Caki2 (cell line): ENCODE measurements around the gene ZNHIT6. TPM values are rescaled to one million over a fixed set of nuclear protein-coding genes. Genes with fewer than 3 reads are reported as not detected.

Experiments used
- DNase-seq: peaks from one replicate; pipeline ENCODE4 v3.0.0-alpha.2; 2015; ENCODE audit warnings: low read depth
- in situ Hi-C: cut with HindIII; loops from 2 replicates; pipeline ENCODE4 v1.10.0; 2016; ENCODE audit warnings: low sequenced_read_pairs, low pct_unique_long_range_greater_than_20kb, mixed read lengths
- total RNA-seq: library from RNA; depleted of rRNA; stranded (reverse); fragments of >200 nt; shearing (Covaris generic); gene quantifications from 2 replicates; pipeline ENCODE4 v1.2.3, GENCODE V29; 2014; ENCODE audit warnings: low replicate concordance

The ZNHIT6 gene
- total RNA-seq, 1 experiment from 2014 or later = 10.3 TPM

DNA sequence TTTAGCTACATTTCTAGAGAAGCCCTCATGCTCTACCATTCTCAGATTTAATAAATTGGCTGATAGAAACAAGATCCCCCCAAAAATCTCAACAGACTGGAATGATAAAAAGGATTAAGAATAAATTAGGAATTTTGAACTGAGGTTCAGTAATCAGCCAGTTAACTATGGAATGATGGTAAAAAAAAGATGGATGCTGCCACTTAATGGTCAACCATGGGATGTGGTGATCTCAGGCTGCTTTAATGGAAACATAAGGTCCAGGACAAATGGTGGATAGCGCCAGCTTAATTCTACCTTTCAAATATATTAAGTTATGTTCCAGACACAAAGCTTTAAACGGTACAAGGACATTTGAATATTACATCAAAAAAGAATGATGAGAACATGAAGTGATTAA lies 77.7 kb downstream of the ZNHIT6 start:
- in situ Hi-C loops = no loop called here
- no peak for DNase-seq

DNA sequence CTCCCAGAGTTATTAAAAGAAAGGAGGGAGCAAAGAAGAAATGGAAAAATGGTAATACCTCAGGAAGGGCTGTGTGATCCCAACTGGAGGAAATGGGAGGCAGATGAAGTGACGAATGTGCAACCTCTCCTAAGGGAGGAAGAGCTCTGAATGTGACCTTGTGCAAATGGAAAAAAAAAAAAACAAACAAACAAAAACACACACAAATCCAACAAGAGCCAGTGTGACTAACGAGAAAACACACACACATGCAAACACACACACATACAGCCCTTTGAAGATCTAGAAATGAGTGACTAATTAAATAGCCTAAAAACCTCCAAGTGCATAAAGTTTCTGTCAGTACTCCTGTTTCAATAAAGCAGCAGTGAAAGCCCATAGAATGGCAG lies 78.7 kb downstream of the ZNHIT6 start:
- DNase-seq = no peak
- in situ Hi-C loops = no loop called here

- in situ Hi-C loops = no loop called here
- DNase-seq = peak; percentile 68
These were observed 79.3 kb downstream of the ZNHIT6 start for GRCh38 chr1:85628791-85629531.

GRCh38 chr1:85626818-85627217 lies 81.4 kb downstream of the ZNHIT6 start:
- DNase-seq = no peak
- in situ Hi-C loops = no loop called here

DNA sequence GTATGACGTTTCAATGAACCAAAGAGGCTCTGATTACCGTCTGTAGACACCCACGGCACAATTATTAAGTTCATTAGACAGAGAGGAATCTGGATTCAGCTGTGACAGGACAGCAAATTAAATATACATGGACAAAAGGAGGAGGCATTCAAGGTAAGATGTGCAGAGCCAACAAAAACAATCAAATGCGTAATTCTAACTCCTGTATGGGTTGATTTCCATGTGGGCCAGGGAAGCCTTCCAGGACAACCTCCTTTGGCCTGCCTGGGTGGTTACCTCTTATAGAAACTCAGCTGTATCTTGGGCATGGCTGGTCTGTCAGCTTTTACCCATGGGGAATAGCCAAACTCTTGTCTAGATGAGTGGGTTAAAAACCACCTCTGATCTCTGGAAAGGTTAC lies 83.9 kb downstream of the ZNHIT6 start:
- no peak for DNase-seq
- in situ Hi-C loops = no loop called here

DNA sequence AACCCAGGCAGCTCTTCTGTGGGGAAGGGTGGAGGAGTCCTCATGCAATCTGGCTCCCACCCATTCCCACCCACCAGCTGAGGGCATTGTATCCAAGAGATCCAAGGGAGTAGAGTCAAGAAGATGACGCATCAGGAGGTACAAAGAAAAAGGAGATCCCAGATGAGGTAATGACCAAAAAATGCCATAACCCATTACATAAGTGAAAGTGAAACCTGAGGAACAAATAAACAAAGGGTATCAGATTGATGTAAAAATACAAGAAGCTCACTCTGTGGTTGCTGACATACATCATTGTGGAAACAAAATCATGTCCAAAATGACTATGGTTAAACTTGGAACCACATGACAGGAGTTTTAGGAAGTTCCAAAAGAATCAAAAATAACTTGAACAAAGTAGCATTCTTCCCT lies 85.2 kb downstream of the ZNHIT6 start:
- in situ Hi-C loops = no loop called here
- DNase-seq = peak; percentile 32

- no peak for DNase-seq
- in situ Hi-C loops = no loop called here
These were observed 86.8 kb downstream of the ZNHIT6 start for GRCh38 chr1:85621430-85621829.

GRCh38 chr1:85617633-85618100 lies 90.6 kb downstream of the ZNHIT6 start:
- peak; percentile 13 for DNase-seq

DNA sequence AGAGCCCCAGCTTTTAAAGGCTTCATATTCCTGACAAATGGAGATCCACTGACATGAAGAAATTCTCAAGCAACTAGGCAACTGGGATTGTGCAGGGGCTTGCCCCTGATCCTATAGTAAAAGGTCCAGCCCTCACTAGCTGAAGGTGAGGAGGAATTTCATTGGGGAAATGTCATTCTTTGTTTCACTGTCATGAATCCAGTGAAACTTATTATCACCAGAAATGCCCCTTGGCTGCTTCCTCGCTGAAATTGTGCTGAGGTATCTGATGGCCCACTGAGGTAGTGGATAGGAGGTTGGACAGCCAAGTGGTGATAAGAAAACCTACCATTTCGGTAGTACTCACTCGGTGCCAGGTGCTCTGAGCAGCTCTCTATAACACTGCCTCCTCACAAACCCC lies 91.5 kb downstream of the ZNHIT6 start:
- in situ Hi-C loops = no loop called here
- DNase-seq = no peak

More at GRCh38 chr1:85617633-85618100, 90.6 kb downstream of the ZNHIT6 start:
- in situ Hi-C loops = no loop called here

- no peak for DNase-seq
- in situ Hi-C loops = no loop called here
These were observed 91.9 kb downstream of the ZNHIT6 start for GRCh38 chr1:85616364-85616705.

DNA sequence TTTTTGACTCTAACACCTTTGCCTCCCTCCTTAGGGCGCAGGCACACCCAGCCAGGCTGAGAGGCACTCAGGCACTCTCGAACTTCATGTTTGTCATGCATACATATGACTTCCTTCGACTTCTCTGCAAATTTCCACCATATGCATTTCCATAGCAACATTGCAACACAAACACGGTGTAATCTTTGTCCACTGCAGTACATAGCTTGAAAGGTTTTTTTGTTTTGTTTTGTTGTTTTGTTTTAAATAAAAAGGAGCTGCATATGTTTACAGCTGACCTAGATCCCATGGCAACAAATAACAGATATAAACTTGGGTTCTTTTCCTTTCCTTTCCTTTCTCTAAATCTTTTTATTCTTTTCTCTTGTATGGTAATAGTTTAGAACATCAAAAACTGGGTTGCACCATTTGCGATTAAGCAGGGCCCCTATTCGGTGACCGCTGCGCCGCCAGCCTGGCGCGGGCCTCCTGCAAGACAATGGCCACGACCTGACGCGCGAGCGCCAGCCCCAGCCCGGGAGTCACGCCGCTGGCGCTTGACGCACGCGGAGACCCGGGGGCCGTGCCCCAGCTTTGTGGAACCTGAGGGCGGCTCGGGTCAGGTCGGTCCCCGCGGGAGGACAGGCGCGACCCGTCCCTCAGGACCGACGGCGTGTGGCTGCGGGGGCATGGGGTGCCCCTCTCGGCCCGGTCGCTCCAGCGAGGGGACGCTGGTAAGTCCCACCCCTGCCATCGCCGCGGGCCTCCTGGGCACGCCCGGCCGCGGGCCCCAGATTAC lies 92.5 kb downstream of the ZNHIT6 start:
- in situ Hi-C loops = no loop called here
- no peak for DNase-seq

GRCh38 chr1:85612704-85613361 lies 95.4 kb downstream of the ZNHIT6 start:
- in situ Hi-C loops = no loop called here
- DNase-seq = peak; percentile 83

DNA sequence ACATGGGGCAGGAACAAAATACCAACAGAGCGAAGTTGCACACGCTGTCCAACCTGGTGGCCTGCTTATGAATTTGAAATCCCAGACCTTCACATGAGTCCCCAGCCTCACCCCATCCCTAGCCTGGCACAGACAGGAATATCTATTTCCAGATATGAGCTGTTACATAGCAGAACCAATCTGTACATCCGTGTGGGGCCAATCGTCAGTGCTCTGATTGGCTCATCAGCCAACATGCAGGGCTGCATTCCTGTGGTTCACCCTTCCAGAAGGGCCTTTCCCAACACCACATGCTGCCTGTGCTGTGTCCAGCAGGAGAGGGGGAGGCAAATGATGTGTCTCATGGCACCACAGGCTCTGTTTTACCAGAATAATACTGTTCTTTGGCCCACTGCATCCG lies 96.4 kb downstream of the ZNHIT6 start:
- in situ Hi-C loops = no loop called here

GRCh38 chr1:85611425-85611824 lies 96.8 kb downstream of the ZNHIT6 start:
- in situ Hi-C loops = no loop called here
- DNase-seq = no peak

More for the DNA sequence above, 96.4 kb downstream of the ZNHIT6 start:
- peak; percentile 80 for DNase-seq

DNA sequence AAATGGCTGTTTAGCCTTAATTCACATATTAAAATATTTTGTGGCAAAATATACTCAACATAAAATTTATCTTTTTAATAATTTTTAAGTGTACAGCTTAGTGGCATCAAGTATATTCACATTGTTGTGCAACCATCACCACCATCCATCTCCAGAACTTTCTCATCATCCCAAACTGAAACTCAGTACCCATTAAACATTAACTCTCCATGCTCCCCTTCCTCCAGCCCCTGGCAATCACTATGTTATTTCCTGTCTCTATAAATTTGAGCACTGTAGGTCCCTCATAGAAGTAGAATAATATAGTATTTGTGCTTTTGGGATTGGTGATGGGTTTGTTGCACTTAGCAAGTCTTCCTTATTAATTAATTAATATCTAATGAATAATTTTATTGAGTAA lies 98.3 kb downstream of the ZNHIT6 start:
- in situ Hi-C loops = no loop called here
- DNase-seq = no peak

DNA sequence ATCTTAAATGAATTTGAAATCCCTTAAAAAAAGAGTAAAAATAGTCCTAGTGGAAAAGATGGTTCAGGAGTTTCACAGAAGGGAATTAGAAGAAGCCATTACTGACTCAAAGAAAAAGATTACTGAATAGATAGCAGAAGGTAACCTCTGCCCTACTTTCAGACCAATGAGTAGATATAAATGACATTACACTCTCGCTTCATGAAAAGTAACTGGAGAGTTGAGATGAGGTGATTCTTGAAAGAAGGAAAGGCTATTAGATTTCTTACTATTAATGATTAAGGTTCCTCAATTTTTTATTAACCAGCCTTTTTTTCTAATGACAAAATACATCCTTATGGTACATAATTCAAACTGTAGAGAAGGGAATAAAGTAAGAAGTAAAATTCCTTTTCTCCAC lies 99.4 kb downstream of the ZNHIT6 start:
- DNase-seq = peak; percentile 58
- in situ Hi-C loops = no loop called here

DNA sequence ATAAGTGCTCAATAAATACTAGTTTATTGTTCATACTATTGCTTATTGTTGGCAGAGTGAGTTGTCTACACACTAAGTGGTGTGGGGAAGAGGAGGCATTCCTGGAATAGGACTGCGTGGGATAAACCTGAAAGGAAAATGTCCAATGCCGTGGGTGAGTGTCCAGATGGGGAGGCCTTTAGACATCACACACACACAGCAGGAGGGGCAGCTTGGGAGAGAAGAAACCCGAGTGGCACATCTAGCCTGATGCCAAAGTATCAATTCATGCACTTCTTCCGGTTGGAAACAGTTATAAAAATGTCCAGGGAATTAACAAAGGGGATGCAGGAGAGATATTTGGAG lies 100.3 kb downstream of the ZNHIT6 start:
- DNase-seq = no peak

DNA sequence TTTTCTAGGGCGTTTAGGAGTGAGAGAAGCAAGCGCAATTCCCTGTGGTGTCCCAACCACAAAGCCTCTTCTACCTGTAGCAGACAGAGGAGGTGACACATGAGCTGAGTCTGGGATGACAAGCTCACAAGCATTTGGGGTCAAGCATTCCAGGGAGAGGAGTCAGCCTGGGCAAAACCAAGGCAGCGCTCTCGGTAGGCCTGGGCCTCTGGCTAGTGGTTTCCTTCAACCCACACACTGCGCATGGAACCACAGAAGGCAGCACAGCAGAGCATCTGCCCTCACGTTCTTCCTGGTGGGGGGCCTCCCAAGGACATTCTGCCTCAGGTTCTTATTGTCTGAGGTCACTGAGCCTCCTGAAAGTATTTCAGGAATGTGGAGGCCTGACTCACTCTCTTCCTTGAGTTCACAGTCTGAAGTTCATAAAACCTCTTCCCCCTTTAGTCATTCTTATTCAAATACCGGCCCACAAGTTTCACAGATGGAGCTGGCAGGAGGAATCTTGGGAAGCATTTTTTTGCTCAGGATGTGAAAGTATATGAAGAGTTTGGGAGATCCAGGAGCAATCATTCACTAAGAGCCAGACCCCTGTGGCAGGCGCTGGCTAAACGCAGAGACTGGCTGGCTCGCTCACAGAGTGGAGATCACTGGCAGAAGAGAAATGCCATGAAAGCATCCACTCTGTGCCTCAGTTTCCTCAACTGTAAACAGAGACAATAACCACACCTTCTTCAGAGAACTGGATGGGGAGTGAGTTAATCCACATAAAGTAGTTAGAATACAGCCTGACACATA lies 100.9 kb downstream of the ZNHIT6 start:
- peak; percentile 99 for DNase-seq
- in situ Hi-C loops = no loop called here

More for the DNA sequence above, 100.3 kb downstream of the ZNHIT6 start:
- in situ Hi-C loops = no loop called here
